Measurements from ENCODE around the gene ZDHHC19.

ZDHHC19 gene

GRCh38 chr3:196198771-196199753 is 12.1 kb downstream of the ZDHHC19 start:
- H3K4me3 ChIP-seq (ENCODE audit: low read depth, low read length): no peak overlapping the region
- 0 out of 2 replicates have a peak, but pooled peaks have one; percentile 30 for TF ChIP-seq CTCF (IDR thresholded peaks at IDR 0.05; ENCODE audit: borderline replicate concordance, insufficient read depth, low read depth, low read length)

GRCh38 chr3:196198081-196198675 is 13.0 kb downstream of the ZDHHC19 start:
- TF ChIP-seq CTCF (IDR thresholded peaks at IDR 0.05; ENCODE audit: borderline replicate concordance, insufficient read depth, low read depth, low read length): no peak
- no peak overlapping the region for H3K4me3 ChIP-seq (ENCODE audit: low read depth, low read length)

GRCh38 chr3:196197524-196197923 is 13.7 kb downstream of the ZDHHC19 start:
- H3K4me3 ChIP-seq (ENCODE audit: low read depth, low read length): no peak overlapping the region
- TF ChIP-seq CTCF (IDR thresholded peaks at IDR 0.05; ENCODE audit: borderline replicate concordance, insufficient read depth, low read depth, low read length): no peak

- no peak overlapping the region for H3K4me3 ChIP-seq (ENCODE audit: low read depth, low read length)
- no peak for TF ChIP-seq CTCF (IDR thresholded peaks at IDR 0.05; ENCODE audit: borderline replicate concordance, insufficient read depth, low read depth, low read length)
These were observed 15.4 kb downstream of the ZDHHC19 start for GRCh38 chr3:196195664-196196265.

GRCh38 chr3:196194542-196194915 is 16.7 kb downstream of the ZDHHC19 start:
- no peak overlapping the region for H3K4me3 ChIP-seq (ENCODE audit: low read depth, low read length)
- no peak for TF ChIP-seq CTCF (IDR thresholded peaks at IDR 0.05; ENCODE audit: borderline replicate concordance, insufficient read depth, low read depth, low read length)

- H3K4me3 ChIP-seq (ENCODE audit: low read depth, low read length): no peak overlapping the region
- TF ChIP-seq CTCF (IDR thresholded peaks at IDR 0.05; ENCODE audit: borderline replicate concordance, insufficient read depth, low read depth, low read length): no peak
These were observed 17.3 kb downstream of the ZDHHC19 start for GRCh38 chr3:196193736-196194541.
